Right lobe of liver (tissue), 4 donors: Measurements from ENCODE around the gene DPEP2NB.

ENCODE experiments used
- CTCF ChIP-seq, 4 donors: fragments of 200-600 bp in 3 of 4; fragments of 450-650 bp in 1 of 4; IDR thresholded peaks; one replicate each; pipeline versions ENCODE4 v1.5.1 to v1.8.0; 2016 to 2022; ENCODE audit warnings: antibody characterized with exemption in 4 of 4, mild to moderate bottlenecking in 2 of 4
- POLR2A ChIP-seq: fragments of 450-650 bp; IDR thresholded peaks from one replicate; pipeline ENCODE4 v1.6.1; 2017; ENCODE audit warnings: antibody characterized with exemption, mild to moderate bottlenecking
- donor health status: DM: no; HTN: no; CAD: no.
- donor health status: DM: no; HTN: no; CAD: no.
- donor health status: DM: no; HTN: yes; CAD: no.

GRCh38 chr16:68005786-68006286, 9.9 kb downstream of the DPEP2NB start:
- no peak for TF ChIP-seq CTCF (IDR thresholded peaks at IDR 0.05)
- TF ChIP-seq POLR2A = no peak
